ENCODE results near the gene HMX1.

Gene HMX1

DNA sequence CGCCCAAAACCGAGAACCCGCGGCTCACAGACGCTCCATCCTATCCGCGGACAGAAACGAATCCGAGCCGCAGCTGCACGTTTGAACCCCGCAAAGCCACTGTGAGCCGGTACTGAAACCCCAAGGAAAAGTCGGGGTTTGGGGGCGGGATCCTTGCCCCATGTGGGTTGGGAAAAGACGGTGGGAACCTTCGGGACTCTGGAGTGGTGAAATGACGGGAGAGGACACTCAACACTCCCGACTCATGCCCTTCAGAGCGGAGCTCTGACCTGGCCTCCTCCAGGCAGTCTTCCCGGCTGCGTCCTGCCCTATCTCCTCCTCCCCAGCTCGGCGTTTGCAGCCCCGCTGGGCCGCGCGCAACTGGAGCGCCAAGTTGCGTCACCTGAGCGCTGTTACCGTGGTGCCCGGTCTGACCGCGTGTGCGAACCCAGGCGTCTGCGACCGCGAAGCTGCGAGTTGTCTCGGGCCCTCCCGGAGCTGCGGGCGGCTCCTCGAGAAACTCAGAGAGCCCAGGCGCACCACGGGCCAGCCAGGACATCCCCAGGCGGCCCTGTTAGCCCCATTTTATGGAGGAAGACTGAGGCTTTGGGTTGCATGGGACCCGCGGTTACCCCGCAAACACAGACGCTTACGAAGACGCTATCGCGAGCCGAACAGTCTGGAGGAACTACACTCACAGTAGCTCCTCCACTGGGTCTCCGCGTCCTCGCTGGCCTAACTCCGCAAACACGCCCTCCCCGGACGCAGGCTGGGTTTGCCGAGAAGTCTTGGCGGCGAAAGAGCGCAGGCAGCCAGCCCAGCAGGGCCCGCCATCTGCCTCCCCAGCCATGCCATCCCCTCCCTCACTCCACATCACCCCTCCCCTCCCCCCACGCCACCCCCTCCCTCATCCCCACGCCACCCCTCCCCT, 20.3 kb upstream of the HMX1 start:
- no peak for DNase-seq

DNA sequence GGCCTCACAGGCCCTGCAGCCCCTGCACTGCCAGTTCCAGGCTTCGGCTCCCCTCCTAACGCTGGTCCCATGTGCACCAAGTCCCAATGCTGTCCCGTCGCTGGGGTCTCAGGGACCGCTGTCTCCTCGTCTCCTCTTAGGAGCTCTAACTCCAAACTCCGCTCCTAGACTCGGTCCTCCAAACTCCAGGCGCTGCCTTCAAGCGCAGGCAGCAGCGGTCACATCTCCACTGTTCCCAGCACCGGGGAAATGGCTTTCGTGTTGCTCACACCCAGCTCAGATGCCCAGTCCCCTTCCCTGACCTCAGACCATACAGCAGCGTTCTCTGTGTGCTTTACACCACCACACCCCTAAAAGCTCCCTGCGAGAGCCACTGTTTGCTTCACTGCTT, 19.6 kb upstream of the HMX1 start:
- no peak for DNase-seq

DNA sequence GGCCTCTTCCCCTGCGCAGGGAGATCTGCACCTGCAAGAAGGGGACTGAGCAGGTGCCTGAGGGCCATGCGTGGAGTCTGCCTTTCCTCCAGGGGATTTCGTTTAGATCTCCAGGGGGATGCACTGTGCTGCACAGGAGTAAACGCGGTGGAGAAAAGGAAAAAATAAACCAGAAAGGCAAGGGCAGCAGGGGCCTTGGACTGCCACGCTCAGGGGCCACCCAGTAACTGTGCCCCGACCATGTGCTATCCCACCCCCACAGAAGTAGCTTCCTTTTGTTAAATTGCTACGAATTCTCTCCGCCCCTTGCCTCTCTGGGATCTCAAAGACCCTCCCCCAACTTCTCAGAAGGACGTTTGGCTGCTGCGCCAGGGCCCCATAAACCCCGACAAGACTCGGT, 17.2 kb upstream of the HMX1 start:
- no peak for DNase-seq

DNA sequence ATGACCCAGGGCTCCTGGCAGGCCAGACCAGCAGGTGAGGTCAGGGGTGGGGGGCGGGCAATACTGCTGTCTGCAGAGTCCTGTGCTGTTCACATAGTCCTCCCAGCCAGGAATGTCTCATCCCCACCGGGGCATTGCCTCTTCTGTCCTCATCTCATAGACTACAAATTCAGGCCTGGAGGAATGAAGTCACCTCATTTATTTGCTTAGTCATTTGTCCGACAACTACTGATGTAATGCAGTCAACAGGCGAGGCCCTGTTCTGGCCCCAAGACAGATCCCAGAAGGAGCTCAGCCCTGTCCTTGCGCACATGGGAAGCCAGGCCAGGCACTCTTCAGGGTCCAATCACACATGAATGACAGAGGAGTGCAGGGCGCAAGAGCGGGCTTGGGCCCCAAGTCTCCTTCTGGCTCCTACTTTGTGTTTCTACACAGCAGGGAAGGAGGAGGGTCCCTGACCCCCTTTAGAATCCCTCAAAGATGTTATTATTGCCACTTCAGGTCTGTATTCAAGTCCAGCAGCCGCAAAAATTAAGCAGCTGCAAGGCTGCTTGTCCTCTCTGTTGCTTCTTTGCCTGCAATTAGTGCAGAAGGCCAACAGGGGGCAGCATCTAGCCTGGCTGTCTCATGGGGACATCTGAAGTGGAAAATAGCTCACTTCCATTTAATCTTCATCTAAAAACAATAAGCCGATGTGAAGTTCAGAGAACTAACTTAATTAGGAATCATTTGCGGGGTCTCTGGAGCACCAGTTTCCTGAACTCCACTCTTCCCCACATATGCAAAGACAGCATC, 15.2 kb upstream of the HMX1 start:
- DNase-seq = no peak

DNA sequence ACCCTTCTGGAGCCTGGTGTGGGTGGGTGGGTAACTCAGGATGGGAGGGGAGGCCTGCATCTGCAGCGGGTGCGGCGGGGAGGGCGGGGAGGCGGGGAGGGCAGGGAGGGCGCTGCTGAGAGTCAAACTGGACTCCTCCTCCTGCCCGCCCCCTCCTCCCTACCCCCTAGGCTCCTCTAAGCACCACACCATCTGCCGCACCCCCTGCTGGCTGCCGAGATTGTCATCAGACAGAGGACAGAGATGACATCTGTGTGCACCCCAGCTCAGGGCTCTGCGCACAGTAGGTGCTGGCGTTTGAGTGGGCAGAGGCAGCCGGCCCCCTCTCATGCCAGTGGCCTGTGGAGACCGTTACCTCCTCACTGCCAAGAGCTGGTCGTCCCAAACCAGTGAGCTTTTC, 10.6 kb upstream of the HMX1 start:
- peak; percentile 46 for DNase-seq

DNA sequence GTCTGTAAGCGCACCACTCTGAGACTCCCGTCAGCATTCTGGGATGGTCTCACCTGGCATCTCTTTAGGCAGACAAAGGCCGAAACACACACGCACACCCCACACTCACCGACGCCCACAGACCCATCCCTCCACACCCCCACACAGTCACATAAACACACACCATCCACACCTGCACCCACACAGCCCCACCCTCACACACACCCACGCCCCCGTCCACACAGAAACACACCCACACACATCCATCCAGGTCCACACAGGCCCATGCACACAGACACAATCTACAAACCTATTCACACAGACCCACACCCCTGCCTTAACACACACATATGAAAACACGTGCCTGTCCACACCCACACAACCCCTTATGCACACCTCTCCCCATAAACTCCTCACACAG, 9.2 kb upstream of the HMX1 start:
- DNase-seq = no peak

DNA sequence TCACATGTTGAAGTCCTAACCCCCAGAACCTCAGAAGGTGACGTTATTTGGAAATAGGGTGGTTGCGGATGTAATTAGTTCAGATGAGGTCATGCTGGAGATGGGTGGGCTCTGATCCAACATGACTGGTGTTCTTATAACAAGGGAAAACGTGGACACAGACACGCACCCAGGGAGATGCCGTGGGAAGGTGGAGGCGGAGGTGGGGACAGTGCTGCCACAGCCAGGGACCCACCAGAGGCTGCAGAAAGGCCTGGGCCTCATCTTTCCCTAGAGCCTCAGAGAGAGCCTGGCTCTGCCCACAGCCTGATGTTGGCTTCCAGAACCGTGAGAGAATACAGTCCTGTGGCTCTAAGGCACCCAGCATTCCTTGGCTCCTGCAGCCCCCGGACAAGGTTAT, 7.9 kb upstream of the HMX1 start:
- no peak for DNase-seq

DNA sequence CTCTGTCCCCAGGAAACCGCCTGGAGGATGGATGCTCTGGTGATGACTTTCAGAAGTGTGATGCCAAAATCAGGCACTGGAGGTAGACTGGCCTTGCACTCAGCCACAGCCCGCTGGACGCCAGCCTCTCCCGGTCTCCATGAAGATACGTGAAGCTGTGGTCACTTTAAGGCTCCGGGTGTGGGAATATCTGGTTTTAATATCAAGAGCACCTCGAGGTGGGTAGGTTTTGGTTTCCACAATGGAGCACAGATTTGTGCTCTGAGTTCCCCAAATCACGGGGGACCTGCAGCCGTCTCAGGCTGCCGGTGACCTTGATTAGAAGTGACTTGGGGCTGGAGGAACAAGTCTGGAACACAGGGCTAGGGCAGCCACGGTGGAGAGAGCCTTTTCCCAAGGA, 6.8 kb upstream of the HMX1 start:
- no peak for DNase-seq

DNA sequence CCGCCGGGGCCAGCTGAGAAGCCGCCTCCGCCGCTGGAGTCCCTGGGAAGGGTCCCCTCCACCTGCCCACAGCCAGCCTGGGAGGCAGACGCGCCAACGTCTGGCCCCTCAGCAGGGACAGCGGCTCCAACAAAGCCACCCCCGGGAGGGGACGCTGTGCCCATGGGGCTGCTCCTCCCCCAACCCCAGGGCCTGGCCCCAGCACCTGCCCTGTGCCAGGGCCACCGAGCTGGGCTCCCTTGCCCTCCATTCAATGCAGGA, 6.1 kb upstream of the HMX1 start:
- peak; percentile 66 for DNase-seq

DNA sequence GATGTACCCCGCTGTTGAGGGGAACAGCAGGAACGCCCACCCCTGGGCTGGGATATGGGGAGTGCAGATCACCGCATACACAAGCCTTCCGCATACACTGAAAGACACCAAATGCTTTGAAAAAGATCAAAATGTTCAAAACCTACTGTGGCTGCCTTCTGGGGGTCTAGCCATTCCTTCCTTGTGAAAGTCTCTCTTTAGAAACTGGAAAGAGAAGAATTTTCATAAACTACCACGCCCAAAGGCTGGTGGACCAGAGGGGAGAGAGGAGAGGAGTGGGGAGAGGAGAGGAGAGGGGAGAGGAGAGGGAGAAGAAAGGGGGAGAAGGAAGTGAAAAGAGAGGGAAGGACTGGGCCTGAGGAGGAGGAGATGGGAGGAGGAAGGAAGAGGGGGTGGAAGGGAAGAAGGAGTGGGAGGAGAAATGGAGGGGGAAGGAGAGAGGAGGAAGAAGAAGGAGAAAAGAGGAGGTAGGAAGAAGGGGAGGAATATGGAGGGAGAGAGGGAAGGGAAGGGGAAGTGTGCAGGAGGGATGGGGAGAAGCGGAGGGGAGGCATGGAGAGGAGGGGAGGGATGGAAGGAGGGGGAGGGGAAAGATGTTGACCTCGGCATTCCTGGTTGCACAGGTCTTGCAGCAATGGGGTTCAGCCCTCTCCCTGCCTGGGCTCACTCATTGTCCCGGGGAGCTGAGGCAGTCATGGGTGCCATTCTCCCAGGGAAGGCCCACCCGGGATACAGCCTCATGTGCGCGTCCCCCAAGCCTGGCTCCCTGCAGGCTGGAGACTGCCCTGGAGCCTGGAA, 5.5 kb upstream of the HMX1 start:
- DNase-seq = no peak

DNA sequence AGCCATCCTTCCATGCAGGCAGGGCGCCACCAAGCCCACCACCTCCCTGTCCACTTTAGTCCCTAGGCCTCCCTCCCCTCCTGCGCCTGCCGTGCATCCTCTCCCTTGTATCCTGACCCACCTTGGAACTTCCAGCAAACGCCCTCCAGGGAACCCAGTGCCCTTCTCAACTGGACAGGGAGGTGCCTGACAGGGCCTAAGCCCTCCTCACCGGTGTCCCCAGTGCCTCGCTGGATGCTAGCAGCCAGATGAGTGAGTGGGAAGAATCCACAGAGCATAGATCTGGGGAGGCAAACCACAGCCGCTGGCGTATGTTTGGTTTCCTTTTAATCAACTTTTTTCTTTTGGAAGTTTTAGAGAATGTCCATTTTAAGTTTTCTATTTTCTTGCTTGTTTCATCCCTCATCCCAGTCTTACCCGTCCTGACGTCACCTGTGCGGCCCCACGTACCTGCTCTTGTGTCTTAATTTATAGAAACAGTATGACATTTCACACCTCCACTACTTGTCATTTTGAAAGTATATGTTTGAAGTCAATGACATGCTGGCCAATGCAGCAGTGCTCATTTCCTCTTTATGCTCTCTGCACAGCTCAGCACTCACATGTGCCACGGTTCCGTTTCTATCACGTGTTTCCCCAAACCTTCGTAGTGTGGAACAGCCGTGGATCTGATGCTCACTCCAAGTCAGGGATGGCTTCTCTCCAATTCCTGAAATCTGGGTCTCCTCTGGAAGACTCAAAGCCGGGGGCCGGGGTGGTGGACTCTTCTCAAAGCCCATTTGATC, 3.4 kb upstream of the HMX1 start:
- DNase-seq = no peak

DNA sequence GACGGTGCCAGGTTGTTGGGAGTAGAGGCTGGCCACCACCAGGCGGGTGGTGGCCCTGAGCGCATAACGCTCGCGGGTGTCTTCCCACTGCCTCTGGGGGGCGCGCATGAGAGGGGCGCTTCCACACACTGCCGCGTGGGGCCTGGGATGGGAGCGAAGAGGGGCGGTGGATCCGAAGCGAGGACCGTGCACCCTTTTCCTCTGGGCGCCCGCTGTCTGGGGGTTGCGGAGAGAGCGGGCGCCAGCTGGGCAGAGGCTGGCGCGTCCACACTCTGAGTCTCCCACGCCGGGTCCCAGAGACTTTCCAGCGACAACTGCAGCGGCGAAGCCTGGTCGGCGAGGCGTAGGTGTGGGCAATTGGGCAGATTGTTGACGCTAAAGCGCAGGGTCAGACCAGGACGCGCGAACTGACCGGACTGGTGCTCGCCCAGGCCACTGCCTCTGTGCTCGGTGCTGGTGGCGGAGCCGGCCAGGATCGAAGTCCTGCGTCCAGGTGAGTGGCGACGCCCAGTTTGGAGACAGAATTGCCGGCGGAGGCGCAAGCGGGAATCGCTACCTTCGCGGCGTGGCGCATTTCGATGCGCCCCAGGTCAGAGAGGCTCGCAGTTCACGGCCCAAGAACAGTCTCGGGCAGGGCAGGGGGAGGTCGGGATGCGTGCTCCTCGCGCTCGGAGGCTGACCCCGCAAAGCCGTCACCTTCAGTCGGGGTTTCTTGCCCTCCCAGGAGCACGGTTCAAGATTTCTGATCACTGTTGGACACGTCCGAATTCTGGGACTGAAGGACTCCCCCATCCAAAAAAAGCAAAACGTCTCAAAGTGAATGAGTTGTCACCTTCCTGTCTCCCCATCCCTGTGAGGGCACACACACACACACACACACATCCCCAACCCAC, 2.6 kb upstream of the HMX1 start:
- no peak for DNase-seq

DNA sequence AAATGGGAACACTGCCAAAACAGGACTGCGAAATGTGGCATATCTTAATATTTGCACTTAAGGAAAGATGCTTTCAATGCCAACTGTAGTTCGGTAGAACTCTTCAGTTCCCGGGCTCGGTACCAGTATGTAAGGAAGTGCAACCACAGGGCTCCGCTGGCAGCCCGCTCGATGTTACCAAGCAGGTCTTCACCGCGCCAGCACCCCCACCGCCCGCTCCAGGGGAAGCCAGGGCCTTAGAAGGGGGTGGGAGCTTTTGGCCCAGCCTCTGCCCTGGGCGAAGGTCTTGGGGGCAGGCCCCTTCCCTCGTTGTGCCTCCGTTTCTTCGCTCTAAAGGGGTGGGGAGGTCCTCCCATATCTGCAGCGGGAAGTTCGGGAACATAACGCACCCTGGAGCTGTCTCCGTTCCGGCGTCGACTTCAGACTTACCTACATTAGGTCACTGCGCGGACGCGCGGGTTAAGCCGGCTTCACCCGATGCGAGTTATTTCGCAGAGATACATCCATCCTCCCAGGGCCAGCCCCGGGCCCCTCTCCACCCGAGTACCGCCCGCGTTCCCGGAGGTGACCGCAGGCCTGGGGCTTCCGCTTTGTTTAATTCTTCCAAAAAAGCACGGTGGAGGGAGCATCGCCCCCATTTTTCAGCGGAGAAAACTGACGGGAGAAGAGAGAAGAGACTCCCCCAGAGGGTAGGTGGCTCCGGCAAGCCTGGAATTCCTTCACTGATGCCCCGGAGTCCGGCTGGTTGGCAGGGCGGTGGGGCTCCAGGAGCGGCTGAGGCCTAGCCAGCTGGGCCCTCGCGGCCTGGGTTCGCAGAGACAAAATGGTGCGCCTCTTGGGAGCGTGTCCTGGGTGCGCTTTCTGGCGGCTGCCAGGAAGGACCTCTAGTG, 1.0 kb upstream of the HMX1 start:
- DNase-seq = no peak

DNA sequence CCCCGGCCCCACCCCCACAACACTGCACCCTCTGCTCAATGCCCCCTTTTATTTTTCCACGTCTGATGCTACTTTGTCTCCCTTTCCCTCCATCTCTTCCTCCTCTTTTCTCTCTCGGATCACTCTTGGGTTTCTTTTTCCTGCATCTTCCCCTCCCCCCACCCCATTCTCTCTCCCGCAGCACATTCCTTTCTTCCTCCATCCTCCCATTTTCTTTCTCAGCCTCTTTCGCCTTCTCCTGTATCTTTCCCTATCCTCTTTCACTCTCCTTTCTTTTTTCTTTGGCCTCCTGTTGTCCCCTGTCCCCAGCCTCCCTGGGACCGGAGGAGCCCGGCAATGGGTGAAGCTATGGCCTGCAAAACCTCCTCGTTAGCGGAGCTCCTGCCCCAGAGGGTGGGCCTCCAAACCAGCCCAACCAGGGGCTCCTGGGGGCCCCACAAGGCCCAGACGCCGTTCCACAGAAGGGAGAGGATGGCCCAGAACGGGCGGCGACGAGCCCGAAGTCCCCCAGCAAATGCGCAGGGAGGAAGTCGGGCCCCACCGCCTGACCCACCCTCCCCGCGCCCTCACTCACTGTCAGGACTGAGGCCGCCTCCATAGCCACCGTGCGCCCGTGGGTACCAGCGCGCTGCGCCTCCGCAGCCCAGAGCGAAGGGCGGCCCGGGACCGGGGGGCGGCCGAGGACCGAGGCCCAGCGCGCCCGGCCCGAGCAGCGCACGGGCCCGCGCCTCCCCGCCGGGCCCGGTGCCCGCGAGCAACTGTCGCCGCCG, 807 bp downstream of the HMX1 start:
- peak; percentile 37 for DNase-seq

DNA sequence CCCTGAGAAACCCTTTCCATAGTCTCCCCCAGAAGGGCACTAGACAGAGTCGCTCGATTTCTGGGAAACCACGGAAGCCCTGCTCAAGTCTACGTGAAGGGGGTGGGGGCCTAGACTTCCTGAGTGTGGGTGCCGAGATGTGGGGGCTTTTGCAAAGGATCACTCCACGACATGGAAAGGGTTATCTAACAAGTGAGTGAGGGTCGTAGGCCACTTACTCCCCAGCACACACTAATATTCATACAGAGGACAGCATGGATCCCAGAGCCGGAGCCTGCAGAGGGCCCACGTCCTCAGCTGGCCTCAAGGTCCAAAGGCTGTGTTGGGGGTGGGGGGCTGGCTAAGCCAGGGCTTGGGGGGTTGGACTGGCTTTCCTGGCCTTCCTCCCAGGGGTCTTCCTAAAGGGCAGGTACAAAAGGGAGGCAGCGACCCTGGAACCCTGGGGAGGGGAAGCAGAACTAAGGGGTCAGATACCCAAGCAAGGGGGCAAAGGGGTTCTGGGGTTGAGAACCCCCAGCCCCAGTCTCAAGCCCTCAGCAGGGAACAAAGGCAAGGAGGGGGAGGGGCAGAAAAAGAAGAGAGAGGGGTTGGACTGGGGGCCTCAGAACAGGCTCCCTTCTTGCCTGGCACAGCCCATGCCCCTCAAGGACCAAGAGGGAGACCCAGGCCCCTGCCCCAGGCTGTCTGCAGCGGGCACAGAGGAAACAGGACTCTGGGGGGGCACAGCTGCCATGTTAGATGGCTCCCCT, 1.6 kb downstream of the HMX1 start:
- no peak for DNase-seq

DNA sequence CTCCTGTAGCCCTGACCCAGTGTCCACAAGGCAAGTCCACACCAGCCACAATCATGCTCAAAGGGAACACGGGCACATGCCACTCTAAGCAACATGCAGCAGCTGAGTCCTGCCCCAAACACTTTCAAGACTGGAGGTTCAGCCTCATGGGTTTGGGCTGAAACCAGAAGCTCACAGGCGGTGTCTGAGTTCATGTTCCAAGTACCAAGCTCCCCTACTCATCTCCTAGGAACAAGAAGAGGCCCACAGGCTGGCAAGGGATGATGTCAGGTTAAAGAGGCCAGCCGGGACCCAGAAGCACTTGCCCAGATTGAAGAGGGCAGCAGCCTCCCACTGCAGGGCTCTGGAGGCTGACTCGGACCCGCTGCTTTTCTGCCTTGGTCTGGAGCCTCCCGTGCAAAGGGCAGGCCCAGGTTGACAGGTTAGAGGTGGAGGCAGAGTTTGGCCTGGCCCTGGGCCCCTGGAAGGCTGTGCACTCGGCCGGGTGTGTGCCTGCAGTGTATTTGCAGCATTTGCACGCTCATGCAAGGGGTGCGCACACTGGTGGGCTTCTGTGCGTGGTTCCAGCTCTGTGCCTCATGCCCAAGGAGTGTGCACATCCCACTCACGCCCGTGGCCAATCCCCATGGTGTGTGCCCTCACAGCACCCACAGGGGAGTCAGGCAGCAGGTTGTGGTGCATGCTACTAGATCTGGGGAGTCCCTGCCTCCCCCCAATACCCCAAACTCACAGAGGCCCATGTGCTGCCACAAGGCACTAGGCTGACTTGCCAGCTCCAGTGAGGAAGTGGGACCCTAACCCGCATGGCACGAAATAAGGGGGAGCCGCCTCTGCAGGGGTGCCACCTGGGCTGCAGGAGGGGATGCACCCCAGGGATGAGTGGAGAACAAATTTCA, 2.4 kb downstream of the HMX1 start:
- no peak for DNase-seq

DNA sequence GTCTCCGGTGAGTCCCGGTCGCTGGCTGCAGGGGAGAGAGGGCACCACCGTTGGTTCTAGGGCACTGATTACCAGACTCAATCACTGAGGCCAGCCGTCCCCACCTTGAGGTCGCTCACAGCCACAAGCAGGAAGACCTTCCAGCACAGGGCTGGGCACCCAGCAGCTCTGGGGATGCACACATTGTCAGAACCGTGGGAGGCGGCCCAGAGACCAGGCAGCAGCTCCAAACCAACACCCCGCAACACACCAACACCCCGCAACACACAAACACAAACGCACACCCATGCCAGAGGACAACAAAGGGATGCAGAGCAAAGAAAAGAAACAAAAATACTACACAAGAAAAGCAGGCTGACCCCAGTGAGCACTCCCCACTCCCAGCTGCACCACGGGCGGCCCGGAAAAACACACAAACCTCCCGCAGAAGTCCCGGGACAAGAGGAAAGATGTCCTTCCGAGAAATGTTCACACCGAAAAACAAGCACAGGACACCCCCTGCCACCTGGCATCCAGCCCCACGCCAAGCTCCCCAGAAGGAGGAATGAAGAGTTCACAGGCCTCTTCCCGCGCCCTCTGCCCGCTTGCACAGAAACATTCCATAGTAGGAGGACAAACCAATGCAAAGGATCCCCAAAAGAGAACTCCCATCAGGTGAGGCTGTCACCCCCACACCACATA, 3.2 kb downstream of the HMX1 start:
- DNase-seq = no peak
